Measurements from ENCODE around the gene HOMER2.

GRCh38 chr15:82951472-82952157, 905 bp downstream of the HOMER2 start:
- TF ChIP-seq, protein P1, sequence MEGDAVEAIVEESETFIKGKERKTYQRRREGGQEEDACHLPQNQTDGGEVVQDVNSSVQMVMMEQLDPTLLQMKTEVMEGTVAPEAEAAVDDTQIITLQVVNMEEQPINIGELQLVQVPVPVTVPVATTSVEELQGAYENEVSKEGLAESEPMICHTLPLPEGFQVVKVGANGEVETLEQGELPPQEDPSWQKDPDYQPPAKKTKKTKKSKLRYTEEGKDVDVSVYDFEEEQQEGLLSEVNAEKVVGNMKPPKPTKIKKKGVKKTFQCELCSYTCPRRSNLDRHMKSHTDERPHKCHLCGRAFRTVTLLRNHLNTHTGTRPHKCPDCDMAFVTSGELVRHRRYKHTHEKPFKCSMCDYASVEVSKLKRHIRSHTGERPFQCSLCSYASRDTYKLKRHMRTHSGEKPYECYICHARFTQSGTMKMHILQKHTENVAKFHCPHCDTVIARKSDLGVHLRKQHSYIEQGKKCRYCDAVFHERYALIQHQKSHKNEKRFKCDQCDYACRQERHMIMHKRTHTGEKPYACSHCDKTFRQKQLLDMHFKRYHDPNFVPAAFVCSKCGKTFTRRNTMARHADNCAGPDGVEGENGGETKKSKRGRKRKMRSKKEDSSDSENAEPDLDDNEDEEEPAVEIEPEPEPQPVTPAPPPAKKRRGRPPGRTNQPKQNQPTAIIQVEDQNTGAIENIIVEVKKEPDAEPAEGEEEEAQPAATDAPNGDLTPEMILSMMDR (IDR thresholded peaks at IDR 0.05): no peak
- TF ChIP-seq POLR2A (IDR thresholded peaks at IDR 0.05) (no peak), POLR2AphosphoS5 (IDR thresholded peaks at IDR 0.05) (no peak)

Measured in suprapubic skin (tissue), 4 donors.